Right cardiac atrium (tissue), 5 donors: Measurements from ENCODE around the gene LRRC8B. TPM values are rescaled to one million over a fixed set of nuclear protein-coding genes. Genes with fewer than 3 reads are reported as not detected.
"Not testable (repeated sequence)": the region's sequence is repeated elsewhere in the genome, so short reads cannot be mapped to it uniquely, and the experiment has no call there.

Experiments
- ATAC-seq, 2 donors: fragments of 200-7000 bp; cut with Tn5 transposase; one replicate each; pipeline versions ENCODE4 v1.8.0 to v1.9.1; 2020; ENCODE audit warnings: moderate library complexity in 2 of 2, mild to moderate bottlenecking in 1 of 2
- DNase-seq, 3 donors: peaks; one replicate each; pipeline ENCODE4 v3.0.0-alpha.2; 2020
- H3K27ac ChIP-seq: one replicate; pipeline ENCODE4 v1.5.1; 2013; ENCODE audit warnings: mild to moderate bottlenecking, low read length, control low read depth, moderate library complexity
- H3K27me3 ChIP-seq: one replicate; pipeline ENCODE4 v1.6.1; 2013; ENCODE audit not compliant: control insufficient read depth, insufficient read depth
- H3K4me1 ChIP-seq: one replicate; pipeline ENCODE4 v1.6.1; 2013; ENCODE audit warnings: low read length; ENCODE audit not compliant: control insufficient read depth, insufficient read depth
- H3K4me3 ChIP-seq: one replicate; pipeline ENCODE4 v1.5.1; 2013; ENCODE audit warnings: low read length, control low read depth
- H3K9me3 ChIP-seq: one replicate; pipeline ENCODE4 v1.6.1; 2013; ENCODE audit warnings: low read length; ENCODE audit not compliant: control insufficient read depth
- WGBS: extraction: QIAGEN DNeasy Blood & Tissue Kit; methylation state at CpG from one replicate; pipeline ENCODE4 v1.1.7; 2013; 5-methylcytosine and 5-hydroxymethylcytosine counted together
- intact Hi-C, 4 donors: fragments of 100-400 bp; cut with DNase I; formaldehyde crosslinking; loops; one replicate each; pipeline versions ENCODE4 v1.11.0 to v1.14.0; 2022 to 2023
- polyA plus RNA-seq: library from polyadenylated mRNA; stranded (reverse); fragments of 200-250 nt; gene quantifications from one replicate; pipeline ENCODE4 v1.2.3, GENCODE V29; 2013
- total RNA-seq, 4 donors: library from RNA; stranded (reverse); fragmentation: NEBNext Ultra II Directional; extraction: Animal tissue kit (Norgen Biotek cat#: 25700); gene quantifications; one replicate each; pipeline ENCODE4 v1.2.1, GENCODE V29; 2021
- donor health status: healthy with polysubstance abuse.
- donor health status: DM: no; HTN: yes; CAD: no.
- donor health status: DM: no; HTN: no; CAD: no.
- donor health status: DM: no; HTN: yes; CAD: no; lungs with severe emphysema.
- donor health status: DM: yes; HTN: yes; CAD: no.

Gene LRRC8B
- total and polyA plus RNA-seq, 5 donors: 1.4 to 5.6 (median 5.1) TPM

DNA sequence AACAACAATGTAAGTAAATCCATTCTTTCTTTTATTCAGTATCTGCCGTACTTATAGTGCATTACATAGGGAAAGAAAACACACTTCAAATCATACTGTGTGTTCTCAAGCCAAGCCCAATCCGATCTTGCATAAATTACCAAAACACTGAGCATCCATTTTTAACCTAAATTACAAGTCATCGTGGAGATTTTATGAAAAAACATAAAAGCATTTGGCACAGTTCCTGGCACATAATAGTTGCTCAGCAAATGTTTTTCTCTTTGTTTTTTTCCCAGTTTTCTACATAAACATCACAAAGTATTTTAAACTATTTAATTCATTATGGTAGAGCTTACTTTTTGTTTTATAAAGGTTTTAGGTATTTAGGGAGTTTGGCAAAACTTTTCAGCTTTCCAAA is 60.2 kb downstream of the LRRC8B start:
- no peak for ATAC-seq
- 93% methylated on average over 3 of the region's 3 CpGs for WGBS
- Histone ChIP-seq H3K27me3 (no peaks in the 10 kb centered on the region), H3K27ac (no peak overlapping the region), H3K4me1 (no peaks in the 10 kb centered on the region), H3K9me3 (no peaks in the 10 kb centered on the region), H3K4me3 (no peak overlapping the region)
- intact Hi-C loops: loop anchor here in 2 of 4 donors (10.0 kb wide), 2 partner anchors 50 to 60 kb away; partner anchors contain the start of gene LRRC8B (in 1 of the 2)
- no peak for DNase-seq

DNA sequence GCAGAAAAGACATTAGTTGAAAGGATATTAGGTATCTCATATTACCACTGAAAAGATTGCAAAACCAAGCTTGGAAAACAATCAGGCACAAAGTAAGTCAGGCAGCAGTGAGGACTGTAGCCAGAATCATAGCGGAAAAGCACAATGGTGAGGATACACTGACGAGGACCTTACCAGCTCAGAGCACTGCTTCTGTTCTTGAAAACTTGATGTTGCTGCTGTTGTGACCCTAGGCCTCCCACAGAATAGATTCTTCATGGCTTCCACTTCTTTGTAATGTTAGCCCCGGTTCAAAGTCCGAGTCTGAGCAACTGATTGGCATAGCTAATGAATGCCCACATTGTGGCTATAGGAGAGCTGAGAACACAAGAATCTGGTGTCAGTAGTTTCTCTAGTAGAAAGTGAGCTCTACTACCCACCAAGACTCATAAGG is 63.1 kb downstream of the LRRC8B start:
- Histone ChIP-seq H3K4me1 (no peaks in the 10 kb centered on the region), H3K27me3 (no peaks in the 10 kb centered on the region), H3K9me3 (no peaks in the 10 kb centered on the region), H3K4me3 (no peak overlapping the region), H3K27ac (no peak overlapping the region)
- intact Hi-C loops: loop anchor here in 2 of 4 donors (10.0 kb wide), 2 partner anchors 53 to 63 kb away; partner anchors contain the start of gene LRRC8B (in 1 of the 2)
- ATAC-seq (no peak), DNase-seq (no peak)
- WGBS: 95% methylated on average over 4 of the region's 4 CpGs

DNA sequence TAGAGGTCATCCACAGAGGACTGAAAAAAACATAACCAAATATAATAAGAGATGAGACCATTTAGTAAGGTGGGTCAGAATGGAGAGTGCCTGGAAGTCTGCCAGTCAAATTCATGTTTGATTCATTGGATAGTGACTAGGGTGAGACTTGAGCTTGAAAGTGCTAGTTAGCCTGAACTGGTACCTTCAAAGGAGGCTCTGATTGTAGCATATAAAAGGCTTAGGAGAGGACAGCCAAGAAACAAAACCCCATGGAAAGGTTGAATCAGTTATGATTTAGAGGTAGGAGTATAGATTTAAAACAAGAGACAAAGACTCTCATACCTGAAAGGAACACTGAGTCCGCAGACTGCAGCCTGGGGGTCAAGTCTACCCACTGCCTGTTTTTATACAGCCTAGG is 63.9 kb downstream of the LRRC8B start:
- WGBS: 98% methylated on average over 1 of the region's 1 CpG

DNA sequence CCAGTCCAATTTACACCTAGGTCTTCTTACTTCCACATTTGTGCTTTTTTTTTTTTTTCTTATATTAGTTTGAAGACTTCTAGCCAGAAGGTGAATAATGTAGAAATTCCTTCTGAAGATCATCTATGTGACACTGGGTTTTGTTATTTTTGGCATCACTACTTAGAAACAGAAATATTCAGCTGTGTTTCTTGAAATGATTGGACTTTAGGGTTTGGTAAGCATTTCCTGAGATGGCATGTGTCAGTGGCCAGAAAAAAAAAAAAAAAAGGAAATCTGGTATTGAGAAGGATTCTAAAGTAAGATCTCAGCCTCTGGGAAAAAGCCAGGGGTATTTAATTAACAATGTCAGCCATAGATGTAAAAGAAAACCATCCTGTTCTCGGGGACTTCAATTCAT is 64.9 kb downstream of the LRRC8B start:
- Histone ChIP-seq H3K27ac (no peak overlapping the region), H3K27me3 (no peaks in the 10 kb centered on the region), H3K4me3 (no peak overlapping the region), H3K9me3 (no peaks in the 10 kb centered on the region), H3K4me1 (no peaks in the 10 kb centered on the region)
- intact Hi-C loops: loop anchor here in 2 of 4 donors (10.0 kb wide), 2 partner anchors 55 to 65 kb away; partner anchors contain the start of gene LRRC8B (in 1 of the 2)
- WGBS: 81% methylated on average over 1 of the region's 1 CpG
- ATAC-seq: no peak
- no peak for DNase-seq

More for the DNA sequence above, 63.9 kb downstream of the LRRC8B start:
- DNase-seq (no peak), ATAC-seq (no peak)
- no peaks in the 10 kb centered on the region for H3K4me1 ChIP-seq
- intact Hi-C loops: loop anchor here in 2 of 4 donors (10.0 kb wide), 2 partner anchors 54 to 64 kb away; partner anchors contain the start of gene LRRC8B (in 1 of the 2)
- no peak overlapping the region for H3K27ac ChIP-seq
- H3K4me3 ChIP-seq: no peak overlapping the region
- H3K27me3 ChIP-seq: no peaks in the 10 kb centered on the region
- no peaks in the 10 kb centered on the region for H3K9me3 ChIP-seq

DNA sequence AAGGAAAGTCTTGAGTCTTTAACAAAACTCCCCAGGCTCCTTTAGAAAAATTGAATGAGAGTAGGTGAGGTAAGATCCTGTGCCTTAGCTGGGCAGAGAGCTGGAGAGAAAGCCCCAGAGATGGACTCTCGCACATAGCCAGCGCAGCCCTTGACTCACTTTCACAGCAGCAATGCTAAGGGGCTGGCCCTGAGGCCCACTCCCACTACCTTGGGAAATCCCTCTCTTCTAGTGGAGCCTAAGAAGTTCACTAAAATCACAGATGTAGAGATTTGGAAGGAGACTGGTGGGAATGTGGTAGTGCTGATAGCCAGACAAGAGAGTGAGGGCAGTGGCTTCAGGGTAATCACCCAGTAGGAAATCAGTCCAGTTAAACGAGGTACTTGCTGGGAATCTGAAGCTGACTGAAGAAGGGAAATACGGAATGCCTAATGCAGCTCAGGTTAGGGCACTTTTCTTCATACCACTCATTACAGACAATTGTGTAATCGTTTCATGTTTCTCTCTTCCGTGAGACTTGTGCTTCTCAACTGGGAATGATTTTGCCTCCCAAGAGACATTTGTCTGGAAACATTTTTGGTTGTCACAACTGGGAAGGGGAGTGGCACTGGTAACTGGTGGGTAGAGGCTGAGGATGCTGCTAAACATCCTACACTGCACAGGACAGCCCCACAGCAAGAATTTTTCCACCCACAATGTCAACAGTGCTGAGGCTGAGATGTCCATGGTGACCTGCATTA is 65.9 kb downstream of the LRRC8B start:
- ATAC-seq: peak in 1 of 2 donors; percentile 35
- no peaks in the 10 kb centered on the region for H3K27me3 ChIP-seq
- 79% methylated on average over 6 of the region's 6 CpGs for WGBS

DNA sequence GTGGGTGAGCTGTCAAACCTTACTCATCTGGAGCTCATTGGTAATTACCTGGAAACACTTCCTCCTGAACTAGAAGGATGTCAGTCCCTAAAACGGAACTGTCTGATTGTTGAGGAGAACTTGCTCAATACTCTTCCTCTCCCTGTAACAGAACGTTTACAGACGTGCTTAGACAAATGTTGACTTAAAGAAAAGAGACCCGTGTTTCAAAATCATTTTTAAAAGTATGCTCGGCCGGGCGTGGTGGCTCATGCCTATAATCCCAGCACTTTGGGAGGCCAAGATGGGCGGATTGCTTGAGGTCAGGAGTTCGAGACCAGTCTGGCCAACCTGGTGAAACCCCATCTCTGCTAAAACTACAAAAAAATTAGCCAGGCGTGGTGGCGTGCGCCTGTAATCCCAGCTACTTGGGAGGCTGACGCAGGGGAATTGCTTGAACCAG is 68.3 kb downstream of the LRRC8B start:
- H3K4me1 ChIP-seq, DNase-seq, H3K9me3 ChIP-seq, H3K4me3 ChIP-seq, H3K27ac ChIP-seq, intact Hi-C loops, ATAC-seq, H3K27me3 ChIP-seq: not testable (repeated sequence)
- 89% methylated on average over 13 of the region's 13 CpGs for WGBS

More for the DNA sequence above, 65.9 kb downstream of the LRRC8B start:
- Histone ChIP-seq H3K9me3 (no peaks in the 10 kb centered on the region), H3K4me3 (no peak overlapping the region), H3K27ac (no peak overlapping the region), H3K4me1 (no peaks in the 10 kb centered on the region)
- intact Hi-C loops: no loop called here
- no peak for DNase-seq

DNA sequence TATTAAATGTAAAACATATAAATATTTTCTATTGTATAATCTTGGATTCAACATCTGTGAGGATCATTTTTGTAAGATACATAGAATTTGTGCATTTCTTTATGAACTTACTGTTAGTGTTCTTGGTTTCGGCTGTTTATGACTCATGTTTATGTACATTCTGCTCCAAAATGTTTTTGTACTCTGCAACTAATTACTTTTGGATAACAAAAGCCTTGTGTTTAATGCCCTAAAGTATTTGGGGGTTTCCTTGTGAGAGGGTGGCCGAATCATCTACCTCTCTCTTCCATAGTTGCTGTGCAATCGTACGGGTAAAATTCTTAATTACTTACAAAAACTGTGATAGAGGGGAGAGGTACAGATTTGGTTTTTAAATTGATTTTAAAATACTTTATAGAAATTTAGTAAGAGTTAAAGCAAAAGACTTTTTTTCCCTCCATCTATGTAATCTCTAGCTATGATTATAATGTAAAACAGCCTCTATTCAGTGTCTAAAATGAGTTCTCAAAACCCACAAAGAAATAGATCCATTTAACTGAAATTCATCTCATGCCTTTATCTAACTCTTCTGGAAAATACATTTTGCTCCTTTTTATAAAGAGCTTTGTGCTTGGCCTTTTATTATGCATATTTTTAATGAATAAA is 69.6 kb downstream of the LRRC8B start:
- ATAC-seq (no peak), DNase-seq (no peak)
- Histone ChIP-seq H3K27me3 (no peaks in the 10 kb centered on the region), H3K4me1 (no peaks in the 10 kb centered on the region), H3K9me3 (no peaks in the 10 kb centered on the region), H3K4me3 (no peak overlapping the region), H3K27ac (no peak overlapping the region)
- 86% methylated on average over 4 of the region's 4 CpGs for WGBS
- intact Hi-C loops: no loop called here

DNA sequence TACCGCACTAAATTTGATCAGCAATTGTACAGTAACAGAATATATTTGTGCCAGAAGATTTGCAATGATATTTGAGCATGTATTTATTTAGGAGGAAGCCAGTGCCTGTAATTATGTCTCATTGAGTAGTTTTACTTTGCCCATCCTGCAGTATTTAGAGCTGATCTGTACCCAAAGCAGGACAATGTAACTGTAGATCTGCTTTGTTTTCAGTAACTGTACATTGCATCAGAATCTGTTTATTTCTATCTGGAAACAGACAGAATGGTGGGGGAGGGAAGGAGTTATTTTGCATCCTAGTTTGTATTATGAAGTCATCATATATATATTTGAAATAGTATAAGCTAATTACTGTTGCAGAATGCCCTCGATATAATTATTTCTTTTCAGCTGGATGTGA is 72.1 kb downstream of the LRRC8B start:
- 93% methylated on average over 2 of the region's 2 CpGs for WGBS
- Histone ChIP-seq H3K27me3 (no peaks in the 10 kb centered on the region), H3K4me3 (no peak overlapping the region), H3K4me1 (no peaks in the 10 kb centered on the region), H3K9me3 (no peaks in the 10 kb centered on the region), H3K27ac (no peak overlapping the region)
- intact Hi-C loops: loop anchor here in 1 of 4 donors (5.0 kb wide), 1 partner anchor 109 kb away; no protein-coding TSS in a partner anchor
- ATAC-seq (no peak), DNase-seq (no peak)

DNA sequence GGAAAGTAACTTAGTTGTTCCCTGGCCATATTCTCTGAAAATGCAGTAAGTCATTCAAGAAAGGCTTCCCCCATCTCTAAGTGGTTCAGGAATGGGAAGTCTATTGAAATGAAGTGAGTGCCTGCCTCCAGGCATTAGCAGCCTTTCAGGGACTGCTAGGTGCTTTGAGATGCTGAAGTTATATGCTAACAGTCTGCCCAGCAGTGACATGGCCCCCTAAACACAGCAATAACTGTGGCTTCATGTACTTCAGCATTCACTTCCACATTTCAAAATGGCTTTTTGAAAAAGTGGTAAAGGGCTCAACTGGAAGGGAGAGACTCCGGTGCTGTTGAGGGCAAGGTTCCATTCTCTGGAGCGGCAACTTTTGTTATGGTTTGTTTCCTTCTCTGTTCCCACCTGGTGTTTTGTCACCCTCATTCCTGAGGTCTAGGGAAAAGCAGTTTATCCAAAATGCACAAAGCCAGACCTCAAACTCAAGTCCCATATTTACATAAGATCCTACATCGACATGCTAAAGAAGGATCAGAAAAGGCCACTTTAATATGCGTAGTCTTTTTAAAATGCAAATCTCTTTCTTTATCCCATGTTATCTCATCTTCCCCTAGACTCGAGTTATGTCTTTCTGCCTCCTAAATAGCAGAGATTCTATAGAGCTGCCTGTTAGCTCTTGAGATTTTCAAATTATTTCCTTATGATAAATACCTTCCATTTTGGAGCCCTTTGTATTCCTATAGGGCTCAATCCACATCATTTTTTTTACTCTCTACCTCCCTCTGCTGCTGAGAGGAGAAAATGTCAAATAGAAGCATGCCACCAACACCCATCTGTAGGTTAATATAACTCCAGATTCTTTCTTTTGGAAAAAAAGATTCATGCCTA is 74.1 kb downstream of the LRRC8B start:
- ATAC-seq (peak; percentile 60 to 81), DNase-seq (no peak)
- no peak overlapping the region for H3K4me3 ChIP-seq
- intact Hi-C loops: loop anchor here in 2 of 4 donors (2.0 to 5.0 kb wide), 2 partner anchors 111 to 116 kb away; no protein-coding TSS in a partner anchor
- no peaks in the 10 kb centered on the region for H3K27me3 ChIP-seq
- no peak overlapping the region for H3K27ac ChIP-seq
- H3K9me3 ChIP-seq: no peaks in the 10 kb centered on the region
- peaks cover 4% of the 10 kb centered on the region for H3K4me1 ChIP-seq
- 69% methylated on average over 5 of the region's 5 CpGs for WGBS

DNA sequence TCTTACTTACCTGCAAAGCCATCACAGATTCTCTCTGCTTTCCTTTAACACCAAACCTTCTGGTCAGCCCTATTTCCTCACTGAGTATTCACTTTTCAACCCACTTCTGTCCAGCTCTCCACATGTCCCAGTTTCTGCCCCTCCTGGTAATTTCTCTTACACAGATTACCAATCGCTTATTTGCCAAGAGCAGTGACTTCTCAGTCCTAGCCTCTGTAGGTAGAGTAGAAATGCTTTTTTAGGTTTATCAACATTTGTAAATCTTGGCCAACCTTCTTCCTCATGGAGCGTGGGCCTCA is 74.7 kb downstream of the LRRC8B start:
- H3K4me3 ChIP-seq: no peak overlapping the region
- H3K27me3 ChIP-seq: no peaks in the 10 kb centered on the region
- intact Hi-C loops: loop anchor here in 2 of 4 donors (2.0 to 5.0 kb wide), 2 partner anchors 112 to 116 kb away; no protein-coding TSS in a partner anchor
- ATAC-seq (no peak), DNase-seq (no peak)
- no peak overlapping the region for H3K27ac ChIP-seq
- peaks cover 9% of the 10 kb centered on the region for H3K4me1 ChIP-seq
- H3K9me3 ChIP-seq: no peaks in the 10 kb centered on the region
- 86% methylated on average over 2 of the region's 2 CpGs for WGBS
